GM18505 (cell line): ENCODE measurements around the gene MFF.
"Not testable (repeated sequence)": the region's sequence is repeated elsewhere in the genome, so short reads cannot be mapped to it uniquely, and the experiment has no call there.

Experiments used
- ATAC-seq: cut with Tn5 transposase; IDR thresholded peaks from one replicate; pipeline ENCODE4 v1.9.1; 2021; ENCODE audit not compliant: unreplicated experiment
- POLR2A ChIP-seq: IDR thresholded peaks from 4 replicates; pipeline ENCODE4 v1.6.1; 2011; ENCODE audit warnings: borderline replicate concordance; ENCODE audit not compliant: insufficient read depth, insufficient read length; ENCODE audit errors: extremely low read depth

MFF gene

GRCh38 chr2:227376656-227377396 lies 51.8 kb downstream of the MFF start:
- ATAC-seq, result no peak
- TF ChIP-seq POLR2A, result no peak

DNA sequence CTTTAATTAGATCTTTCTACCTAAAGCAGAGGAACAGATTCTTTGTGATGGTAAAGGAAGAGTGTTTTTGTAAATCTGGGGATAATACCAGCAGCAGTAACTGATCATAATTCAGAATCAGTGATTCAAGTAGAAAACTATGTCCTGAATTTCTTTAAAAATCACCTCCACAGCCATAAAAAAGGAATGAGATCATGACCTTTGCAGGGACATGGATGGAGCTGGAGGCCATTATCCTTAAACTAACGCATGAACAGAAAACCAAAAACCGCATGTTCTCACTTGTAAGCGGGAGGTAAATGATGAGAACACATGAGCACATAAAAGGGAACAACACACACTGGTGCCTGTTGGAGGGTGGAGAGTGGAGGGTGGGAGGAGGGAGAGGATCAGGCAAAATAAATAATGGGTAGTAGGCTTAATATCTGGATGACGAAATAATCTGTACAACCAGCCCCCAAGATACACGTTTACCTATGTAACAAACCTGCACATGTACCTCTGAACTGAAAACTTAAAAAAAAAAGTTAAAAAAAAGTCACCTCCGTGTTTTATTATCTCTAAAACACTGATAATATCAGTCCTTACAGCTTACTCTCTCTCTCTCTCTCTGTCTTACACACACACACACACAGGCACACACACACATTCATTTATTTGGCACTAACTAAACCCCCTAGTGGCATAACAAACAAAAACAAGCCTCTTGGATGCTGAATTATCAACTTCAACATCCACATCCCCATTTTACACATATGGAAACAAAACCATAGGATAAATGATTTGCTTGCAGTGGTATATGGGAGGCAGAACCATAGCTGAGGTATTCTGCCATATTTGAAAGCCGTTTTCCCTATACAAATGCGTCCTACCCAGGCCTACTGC lies 52.7 kb downstream of the MFF start:
- TF ChIP-seq POLR2A, result no peak
- no peak for ATAC-seq

GRCh38 chr2:227378371-227378782 lies 53.3 kb downstream of the MFF start:
- TF ChIP-seq POLR2A, result no peak
- ATAC-seq, result no peak

GRCh38 chr2:227379095-227379494 lies 54.0 kb downstream of the MFF start, which contains the start of gene TM4SF20:
Gene TM4SF20 (minus strand): TSS chr2:227379306. CDS start chr2:227379268, 38 bp downstream.
- ATAC-seq, result no peak
- no peak for TF ChIP-seq POLR2A

GRCh38 chr2:227382241-227382835 lies 57.3 kb downstream of the MFF start:
- ATAC-seq, result not testable (repeated sequence)

DNA sequence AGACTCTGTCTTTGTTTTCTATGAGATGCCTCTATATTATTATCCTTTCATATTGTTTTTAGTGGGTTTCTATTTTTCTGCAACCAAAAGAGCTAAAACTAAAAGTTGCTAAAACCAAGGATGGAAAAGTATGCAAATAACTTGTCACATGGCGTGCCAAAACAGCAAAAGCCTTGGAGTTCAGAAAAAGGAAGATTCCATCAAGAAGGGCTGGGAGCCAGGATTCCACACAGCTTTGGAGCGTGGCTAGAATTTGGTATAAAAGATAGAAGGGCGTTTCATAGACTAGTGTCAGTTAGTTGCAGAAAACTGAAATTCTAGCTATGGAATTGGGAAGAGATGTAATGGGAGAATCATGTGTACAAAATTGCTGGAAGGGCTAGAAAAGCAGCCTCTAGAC lies 58.6 kb downstream of the MFF start:
- ATAC-seq, result no peak

DNA sequence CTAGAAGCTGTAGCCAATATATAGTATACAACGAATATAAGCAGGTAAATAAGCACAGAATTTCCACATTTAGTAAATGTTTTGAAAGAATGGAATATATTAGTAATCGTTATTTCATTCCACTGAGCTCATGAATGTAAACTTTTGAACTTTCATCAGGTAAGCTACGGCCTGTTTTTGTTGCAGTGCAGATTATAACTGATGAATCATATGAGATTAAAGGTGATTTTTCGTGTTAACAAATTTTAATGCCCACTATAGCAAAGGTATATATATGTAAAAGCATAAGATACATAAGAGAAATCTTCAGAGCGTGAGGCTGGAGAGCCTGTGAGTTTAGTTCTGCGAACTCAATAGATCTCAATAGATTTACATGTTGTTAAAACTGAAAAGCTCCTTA lies 61.6 kb downstream of the MFF start:
- ATAC-seq, result no peak
- TF ChIP-seq POLR2A, result no peak

More for the DNA sequence above, 58.6 kb downstream of the MFF start:
- no peak for TF ChIP-seq POLR2A

DNA sequence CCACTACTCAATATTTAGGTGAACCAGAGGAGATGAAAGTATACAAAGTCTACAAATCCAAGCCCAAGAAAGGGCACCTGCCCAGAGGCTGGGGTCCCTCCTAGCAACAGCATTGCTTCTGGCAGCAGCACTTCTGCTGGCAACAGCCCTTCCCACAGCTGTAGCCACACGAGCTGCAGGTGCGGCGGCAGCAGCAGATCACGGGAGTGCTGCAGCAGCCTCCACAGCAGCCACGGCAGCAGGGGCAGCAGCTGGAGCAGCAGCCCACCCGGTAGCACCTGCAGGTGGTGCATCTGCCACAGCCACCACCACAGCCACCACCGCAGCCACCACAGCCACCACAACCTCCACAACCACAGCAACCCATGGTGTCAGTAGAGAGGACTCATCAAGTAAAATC lies 62.5 kb downstream of the MFF start, which contains the start of gene SCYGR1:
TSS of gene SCYGR1 (minus strand) at position 367 of the 400 bp plus-strand sequence. CDS start at position 367, 0 bp downstream.
- ATAC-seq, result not testable (repeated sequence)

DNA sequence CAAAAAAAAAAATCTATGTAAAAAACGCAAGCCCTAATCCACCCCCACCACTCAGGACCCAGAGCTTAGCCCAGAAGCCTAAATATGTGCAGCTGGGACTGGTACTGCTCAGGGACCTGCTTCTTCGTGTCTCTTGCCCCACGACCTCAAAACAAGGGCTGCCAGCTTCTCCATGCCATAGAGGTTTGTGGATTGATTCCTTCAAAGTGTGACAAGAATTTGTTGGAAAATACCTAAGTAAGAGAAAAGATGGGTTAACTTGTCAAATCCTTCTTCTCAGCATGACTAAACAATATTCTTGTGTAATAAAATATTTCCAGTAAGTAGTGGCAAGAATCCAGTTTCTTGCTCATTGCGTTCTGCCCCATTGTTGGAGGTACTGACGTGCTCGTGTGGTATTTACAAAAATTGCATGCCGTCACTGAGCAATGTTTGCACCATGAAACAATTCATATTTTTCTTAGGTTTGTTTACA lies 63.5 kb downstream of the MFF start:
- TF ChIP-seq POLR2A, result no peak
- no peak for ATAC-seq

- no peak for ATAC-seq
- no peak for TF ChIP-seq POLR2A
These were observed 64.2 kb downstream of the MFF start for GRCh38 chr2:227389231-227389630.

DNA sequence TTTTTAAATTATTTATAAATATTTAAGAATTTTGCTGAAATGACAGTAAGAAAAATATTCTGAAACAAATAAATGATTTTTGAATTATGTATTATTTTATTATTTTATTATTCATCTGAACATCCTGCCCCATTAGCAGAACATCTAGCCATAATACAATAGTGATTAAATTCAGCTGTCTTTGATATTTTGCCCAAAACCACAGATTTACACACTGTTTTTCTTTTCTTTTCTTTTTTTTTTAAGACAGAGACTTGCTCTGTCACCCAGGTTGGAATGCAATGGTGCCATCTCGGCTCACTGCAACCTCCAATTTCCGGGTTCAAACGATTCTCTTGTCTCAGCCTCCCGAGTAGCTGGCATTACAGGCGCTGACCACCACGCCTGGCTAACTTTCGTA lies 64.6 kb downstream of the MFF start:
- TF ChIP-seq POLR2A, result no peak
- no peak for ATAC-seq

- ATAC-seq, result no peak
- TF ChIP-seq POLR2A, result no peak
These were observed 65.6 kb downstream of the MFF start for GRCh38 chr2:227390468-227391256.

DNA sequence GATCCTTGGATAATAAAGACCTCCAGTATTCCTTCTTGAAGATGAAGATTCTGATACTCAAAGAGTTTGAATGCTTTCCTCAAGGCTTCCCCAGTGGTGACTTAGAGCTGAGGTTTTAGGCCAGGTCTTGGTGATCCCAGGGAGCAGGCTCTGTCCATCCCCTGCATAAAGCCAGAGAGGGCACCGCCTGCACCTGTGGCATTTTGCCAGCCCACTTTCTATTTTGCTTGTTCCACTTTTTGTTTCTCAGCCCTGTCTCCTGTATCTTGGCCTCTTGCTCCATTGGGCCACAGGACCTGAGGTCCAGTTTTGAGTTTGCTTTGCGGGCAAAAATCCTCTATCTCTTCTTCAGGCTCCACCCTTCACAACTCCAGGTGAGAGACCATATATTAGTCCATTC lies 69.3 kb downstream of the MFF start:
- ATAC-seq, result no peak

More for the DNA sequence above, 69.3 kb downstream of the MFF start:
- TF ChIP-seq POLR2A, result no peak
